Thyroid gland (tissue), 4 donors: ENCODE measurements around the gene FAXC. TPM values are rescaled to one million over a fixed set of nuclear protein-coding genes. Genes with fewer than 3 reads are reported as not detected.

Source experiments
- DNase-seq, 2 donors: peaks; one replicate each; pipeline ENCODE4 v3.0.0-alpha.2; 2019
- H3K27ac ChIP-seq, 3 donors: fragments of 200-600 bp; sonication (generic); 1 replicate in 2 of 3; 2 replicates in 1 of 3; pipeline ENCODE4 v1.5.1; 2016 to 2019; ENCODE audit warnings: mild to moderate bottlenecking in 1 of 3, moderate library complexity in 1 of 3
- H3K27me3 ChIP-seq: fragments of 200-600 bp; sonication (generic); one replicate; pipeline ENCODE4 v1.5.1; 2019
- H3K36me3 ChIP-seq, 2 donors: fragments of 200-600 bp; sonication (generic); one replicate each; pipeline ENCODE4 v1.5.1; 2016 to 2019
- H3K4me1 ChIP-seq, 2 donors: fragments of 200-600 bp; sonication (generic); one replicate each; pipeline ENCODE4 v1.5.1; 2017 to 2019
- H3K4me3 ChIP-seq, 3 donors: fragments of 200-600 bp; sonication (generic); replicated peaks in 1 of 3; 1 replicate in 2 of 3; 2 replicates in 1 of 3; pipeline ENCODE4 v1.5.1; 2016; ENCODE audit warnings: mild to moderate bottlenecking in 1 of 3
- H3K9me3 ChIP-seq: fragments of 200-600 bp; sonication (generic); one replicate; pipeline ENCODE4 v1.5.1; 2017
- POLR2A ChIP-seq, 2 donors: fragments of 450-650 bp; IDR thresholded peaks; one replicate each; pipeline ENCODE4 v1.6.1; 2017; ENCODE audit warnings: antibody characterized with exemption in 2 of 2, mild to moderate bottlenecking in 2 of 2, moderate library complexity in 1 of 2
- WGBS, 2 donors: methylation state at CpG; one replicate each; pipeline ENCODE4 v1.1.5; 2017; 5-methylcytosine and 5-hydroxymethylcytosine counted together
- intact Hi-C: fragments of 100-400 bp; cut with DNase I; formaldehyde crosslinking; loops from one replicate; pipeline ENCODE4 v1.15.1; 2023
- total RNA-seq, 4 donors: library from RNA; depleted of rRNA; stranded (reverse); fragments of >200 nt; gene quantifications; one replicate each; pipeline ENCODE4 v1.2.3, GENCODE V29; 2016
- TF ChIP-seq, protein P1 (sequence below), 6 experiments: fragments of 200-600 bp in 3 of 6; fragments of 450-650 bp in 3 of 6; sonication (generic) in 3 of 6; IDR thresholded peaks; one replicate each; pipeline ENCODE4 v1.5.1; 2016 to 2019; ENCODE audit warnings: antibody characterized with exemption in 6 of 6, mild to moderate bottlenecking in 2 of 6, inconsistent platforms in 1 of 6, moderate library complexity in 1 of 6

FAXC gene
- total RNA-seq, 4 donors from 2014 or later: 0.71 to 6.4 (median 3.4) TPM

DNA sequence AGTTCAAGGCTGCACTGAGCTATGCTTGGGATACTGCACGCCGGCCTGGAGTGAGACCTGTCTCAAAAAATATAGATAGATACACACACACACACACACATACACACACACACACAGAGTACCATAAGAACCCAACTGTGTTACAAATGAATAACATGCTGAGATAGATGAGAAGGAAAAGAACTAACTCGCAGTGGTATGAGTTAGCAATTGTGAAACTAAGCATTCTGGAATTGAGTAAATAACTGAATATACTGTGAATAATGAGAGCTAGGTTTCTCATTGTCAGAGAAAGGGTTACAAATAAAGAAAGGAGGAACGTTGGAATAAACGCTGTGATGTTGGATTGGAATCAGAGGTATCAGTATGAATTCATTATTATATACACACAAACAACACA, 14.6 kb upstream of the FAXC start:
- H3K36me3 ChIP-seq: no peaks in the 10 kb centered on the region
- H3K27me3 ChIP-seq: no peaks in the 10 kb centered on the region
- no peaks in the 10 kb centered on the region for H3K9me3 ChIP-seq
- intact Hi-C loops: no loop called here
- H3K27ac ChIP-seq: no peak overlapping the region
- TF ChIP-seq, protein P1, sequence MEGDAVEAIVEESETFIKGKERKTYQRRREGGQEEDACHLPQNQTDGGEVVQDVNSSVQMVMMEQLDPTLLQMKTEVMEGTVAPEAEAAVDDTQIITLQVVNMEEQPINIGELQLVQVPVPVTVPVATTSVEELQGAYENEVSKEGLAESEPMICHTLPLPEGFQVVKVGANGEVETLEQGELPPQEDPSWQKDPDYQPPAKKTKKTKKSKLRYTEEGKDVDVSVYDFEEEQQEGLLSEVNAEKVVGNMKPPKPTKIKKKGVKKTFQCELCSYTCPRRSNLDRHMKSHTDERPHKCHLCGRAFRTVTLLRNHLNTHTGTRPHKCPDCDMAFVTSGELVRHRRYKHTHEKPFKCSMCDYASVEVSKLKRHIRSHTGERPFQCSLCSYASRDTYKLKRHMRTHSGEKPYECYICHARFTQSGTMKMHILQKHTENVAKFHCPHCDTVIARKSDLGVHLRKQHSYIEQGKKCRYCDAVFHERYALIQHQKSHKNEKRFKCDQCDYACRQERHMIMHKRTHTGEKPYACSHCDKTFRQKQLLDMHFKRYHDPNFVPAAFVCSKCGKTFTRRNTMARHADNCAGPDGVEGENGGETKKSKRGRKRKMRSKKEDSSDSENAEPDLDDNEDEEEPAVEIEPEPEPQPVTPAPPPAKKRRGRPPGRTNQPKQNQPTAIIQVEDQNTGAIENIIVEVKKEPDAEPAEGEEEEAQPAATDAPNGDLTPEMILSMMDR (IDR thresholded peaks at IDR 0.05): no peak
- no peak for TF ChIP-seq POLR2A (IDR thresholded peaks at IDR 0.05)
- no peaks in the 10 kb centered on the region for H3K4me1 ChIP-seq
- H3K4me3 ChIP-seq: no peak overlapping the region
- DNase-seq: no peak
- WGBS, 2 donors: 80 to 90% methylated on average over 5 of the region's 5 CpGs

DNA sequence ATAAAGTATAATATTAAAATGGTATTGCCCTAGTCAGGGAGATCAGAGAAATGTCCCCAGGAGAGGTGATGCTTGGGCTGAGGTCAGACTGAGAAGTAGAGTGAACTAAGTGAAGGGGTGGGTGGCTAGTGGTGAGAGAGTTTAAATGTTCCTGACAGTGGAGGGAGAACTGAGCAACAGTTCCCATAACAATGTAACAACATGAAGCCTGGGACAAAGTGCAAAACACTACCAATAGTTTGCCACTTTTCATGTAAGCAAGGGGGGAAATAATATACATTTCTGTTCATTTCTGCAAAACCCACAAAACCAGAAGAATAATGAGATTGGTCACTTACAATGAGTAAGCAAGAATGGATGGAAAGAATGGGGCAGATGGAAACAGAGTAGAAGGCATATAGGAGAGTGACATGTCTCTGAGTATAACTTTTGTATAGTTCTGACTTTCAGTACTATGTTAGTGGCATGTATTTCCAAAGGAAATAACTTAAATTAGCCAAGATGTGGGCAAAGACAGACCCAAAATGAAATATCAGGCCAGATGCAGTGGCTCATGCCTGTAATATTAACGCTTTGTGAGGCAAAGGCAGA, 13.3 kb upstream of the FAXC start:
- no peak overlapping the region for H3K4me3 ChIP-seq
- no peak for DNase-seq
- no peaks in the 10 kb centered on the region for H3K27me3 ChIP-seq
- no peaks in the 10 kb centered on the region for H3K4me1 ChIP-seq
- TF ChIP-seq, protein P1 (IDR thresholded peaks at IDR 0.05): no peak
- TF ChIP-seq POLR2A (IDR thresholded peaks at IDR 0.05): no peak
- intact Hi-C loops: no loop called here
- no peaks in the 10 kb centered on the region for H3K9me3 ChIP-seq
- no peak overlapping the region for H3K27ac ChIP-seq
- no peaks in the 10 kb centered on the region for H3K36me3 ChIP-seq
- WGBS, 2 donors: 89 to 93% methylated on average over 1 of the region's 1 CpG

DNA sequence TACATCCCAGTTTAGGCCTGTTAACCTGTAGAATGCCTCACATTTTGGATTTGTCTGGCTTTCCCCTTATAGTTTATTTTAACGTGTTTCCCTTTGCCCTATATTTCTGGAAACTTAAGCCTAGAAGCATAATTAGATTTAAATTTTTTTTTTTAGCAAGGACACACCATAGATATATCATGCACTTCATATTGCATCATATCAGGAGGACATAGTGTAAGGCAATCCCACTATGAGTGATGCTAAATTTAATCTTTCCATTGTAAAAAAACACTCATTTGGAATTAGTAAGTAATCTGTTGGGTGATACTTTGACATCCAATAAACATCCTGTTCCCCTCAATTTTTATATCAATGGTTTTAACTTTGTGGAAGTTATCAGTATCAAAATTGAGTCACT, 10.3 kb upstream of the FAXC start:
- DNase-seq: no peak
- no peaks in the 10 kb centered on the region for H3K27me3 ChIP-seq
- H3K9me3 ChIP-seq: no peaks in the 10 kb centered on the region
- TF ChIP-seq POLR2A (IDR thresholded peaks at IDR 0.05): no peak
- TF ChIP-seq, protein P1 (IDR thresholded peaks at IDR 0.05): no peak
- no peaks in the 10 kb centered on the region for H3K4me1 ChIP-seq
- H3K27ac ChIP-seq: no peak overlapping the region
- WGBS, 2 donors: 56 to 72% methylated on average over 1 of the region's 1 CpG
- intact Hi-C loops: no loop called here
- no peak overlapping the region for H3K4me3 ChIP-seq
- H3K36me3 ChIP-seq: no peaks in the 10 kb centered on the region

DNA sequence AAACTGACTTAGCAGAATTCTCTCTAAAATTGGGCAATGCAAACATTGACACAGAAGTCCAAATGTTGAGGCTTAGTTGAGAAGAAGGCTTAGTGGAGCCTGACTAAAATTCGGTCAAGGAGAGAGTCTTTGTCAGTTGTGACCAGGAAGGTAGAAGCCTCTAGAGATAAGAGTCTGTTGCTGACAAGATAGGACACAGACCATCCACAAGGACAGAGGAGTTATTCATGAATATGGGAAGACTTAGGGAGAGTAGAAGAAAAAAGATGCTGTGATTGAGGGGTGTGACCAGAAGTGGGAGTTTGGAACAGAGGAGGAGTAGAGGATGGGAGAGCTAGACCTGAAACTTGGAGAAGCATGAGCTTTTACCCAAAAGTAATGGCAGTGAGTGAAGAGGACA, 7.2 kb upstream of the FAXC start:
- Histone ChIP-seq H3K27ac (no peak overlapping the region), H3K4me1 (no peaks in the 10 kb centered on the region), H3K4me3 (no peak overlapping the region), H3K9me3 (no peaks in the 10 kb centered on the region), H3K36me3 (no peaks in the 10 kb centered on the region), H3K27me3 (no peaks in the 10 kb centered on the region)
- intact Hi-C loops: no loop called here
- WGBS, 2 donors: 77 to 89% methylated on average over 1 of the region's 1 CpG
- TF ChIP-seq POLR2A (IDR thresholded peaks at IDR 0.05): no peak
- TF ChIP-seq, protein P1 (IDR thresholded peaks at IDR 0.05): no peak
- no peak for DNase-seq

DNA sequence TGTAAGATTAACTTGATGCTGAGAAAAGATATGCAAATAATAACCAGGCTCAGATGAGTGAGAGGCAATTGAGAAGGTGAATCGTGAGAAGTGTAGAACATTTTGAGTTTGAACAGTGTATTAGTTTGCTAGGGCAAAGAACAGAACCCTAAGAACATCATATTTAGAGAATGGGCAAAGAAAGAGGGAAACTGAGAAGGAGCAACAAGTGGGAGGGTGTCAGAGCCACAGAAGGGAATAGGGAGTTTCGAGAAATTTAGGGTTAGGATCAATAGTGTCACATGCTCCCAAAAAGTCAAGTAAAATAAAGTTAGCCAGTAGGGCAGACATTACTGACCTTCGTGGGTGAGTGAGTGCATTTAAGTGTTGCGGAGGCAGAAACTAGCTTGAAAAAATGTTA, 5.5 kb upstream of the FAXC start:
- Histone ChIP-seq H3K36me3 (no peaks in the 10 kb centered on the region), H3K4me3 (no peak overlapping the region), H3K27ac (no peak overlapping the region), H3K4me1 (peaks cover 0 to 4% of the 10 kb centered on the region in 2 donors), H3K27me3 (no peaks in the 10 kb centered on the region), H3K9me3 (no peaks in the 10 kb centered on the region)
- TF ChIP-seq, protein P1 (IDR thresholded peaks at IDR 0.05): no peak
- TF ChIP-seq POLR2A (IDR thresholded peaks at IDR 0.05): no peak
- intact Hi-C loops: no loop called here
- 68 to 75% methylated on average over 4 of the region's 4 CpGs for WGBS, 2 donors
- no peak for DNase-seq
